Loucy (cell line): ENCODE measurements around the gene TMOD1.

Source experiments
- EZH2phosphoT487 ChIP-seq: fragments of 200-600 bp; IDR thresholded peaks from 2 replicates; pipeline ENCODE4 v1.6.1; 2018; ENCODE audit warnings: antibody characterized with exemption, mild to moderate bottlenecking, moderate library complexity, borderline replicate concordance
- TF ChIP-seq, protein P1 (sequence below): fragments of 200-600 bp; sonication (generic); conservative IDR thresholded peaks from 2 replicates; pipeline ENCODE4 v1.5.1; 2014; ENCODE audit warnings: mild to moderate bottlenecking, antibody characterized with exemption, low read length

DNA sequence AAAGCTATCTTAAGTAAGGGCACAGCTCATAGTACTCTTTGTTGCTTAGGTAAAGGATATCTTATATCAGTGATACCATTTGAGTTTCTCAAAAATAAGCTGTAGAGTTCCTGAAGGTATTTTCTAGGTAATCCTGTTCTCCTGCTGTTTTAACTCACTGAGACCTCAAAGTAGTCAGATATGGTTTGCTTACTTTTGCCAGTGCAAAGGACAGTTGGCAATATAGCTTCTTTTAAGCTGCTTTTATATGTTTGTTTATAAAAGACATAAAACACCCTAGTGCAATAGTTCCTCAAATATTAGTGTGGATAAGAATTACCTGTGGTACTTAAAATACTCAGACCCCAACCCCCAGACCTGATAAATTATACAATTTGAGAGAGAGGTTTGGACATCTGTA, 144.3 kb downstream of the TMOD1 start:
- TF ChIP-seq, protein P1, sequence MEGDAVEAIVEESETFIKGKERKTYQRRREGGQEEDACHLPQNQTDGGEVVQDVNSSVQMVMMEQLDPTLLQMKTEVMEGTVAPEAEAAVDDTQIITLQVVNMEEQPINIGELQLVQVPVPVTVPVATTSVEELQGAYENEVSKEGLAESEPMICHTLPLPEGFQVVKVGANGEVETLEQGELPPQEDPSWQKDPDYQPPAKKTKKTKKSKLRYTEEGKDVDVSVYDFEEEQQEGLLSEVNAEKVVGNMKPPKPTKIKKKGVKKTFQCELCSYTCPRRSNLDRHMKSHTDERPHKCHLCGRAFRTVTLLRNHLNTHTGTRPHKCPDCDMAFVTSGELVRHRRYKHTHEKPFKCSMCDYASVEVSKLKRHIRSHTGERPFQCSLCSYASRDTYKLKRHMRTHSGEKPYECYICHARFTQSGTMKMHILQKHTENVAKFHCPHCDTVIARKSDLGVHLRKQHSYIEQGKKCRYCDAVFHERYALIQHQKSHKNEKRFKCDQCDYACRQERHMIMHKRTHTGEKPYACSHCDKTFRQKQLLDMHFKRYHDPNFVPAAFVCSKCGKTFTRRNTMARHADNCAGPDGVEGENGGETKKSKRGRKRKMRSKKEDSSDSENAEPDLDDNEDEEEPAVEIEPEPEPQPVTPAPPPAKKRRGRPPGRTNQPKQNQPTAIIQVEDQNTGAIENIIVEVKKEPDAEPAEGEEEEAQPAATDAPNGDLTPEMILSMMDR: no peak
- TF ChIP-seq EZH2phosphoT487: no peak
